Esophagus muscularis mucosa (tissue), 3 donors: ENCODE measurements around the gene FBXO22.

Experiments
- CTCF ChIP-seq, 3 experiments: fragments of 200-600 bp in 2 of 3; fragments of 450-650 bp in 1 of 3; sonication (generic) in 2 of 3; IDR thresholded peaks; one replicate each; pipeline ENCODE4 v1.5.1; 2017 to 2019; ENCODE audit warnings: antibody characterized with exemption in 3 of 3, mild to moderate bottlenecking in 2 of 3, moderate library complexity in 1 of 3
- POLR2A ChIP-seq: fragments of 450-650 bp; IDR thresholded peaks from one replicate; pipeline ENCODE4 v1.6.1; 2017; ENCODE audit warnings: antibody characterized with exemption, moderate library complexity, mild to moderate bottlenecking, low read depth

- TF ChIP-seq CTCF (IDR thresholded peaks at IDR 0.05) (no peak), POLR2A (no peak)
Measured at GRCh38 chr15:75985971-75986370, 82.3 kb downstream of the FBXO22 start.
